Fibroblast of the aortic adventitia (primary cell): ENCODE data around the gene CYTH1. TPM values are rescaled to one million over a fixed set of nuclear protein-coding genes. Genes with fewer than 3 reads are reported as not detected.

ENCODE experiments used
- DNase-seq: peaks from one replicate; pipeline ENCODE4 v3.0.0-alpha.2; 2010; ENCODE audit warnings: low read depth
- H3K4me3 ChIP-seq: 2 replicates; pipeline ENCODE4 v1.5.1; 2011; ENCODE audit warnings: low read depth, mild to moderate bottlenecking, control low read depth, low read length, moderate library complexity
- CTCF ChIP-seq: IDR thresholded peaks from 2 replicates; pipeline ENCODE4 v1.5.1; 2011; ENCODE audit warnings: mild to moderate bottlenecking, low read length, control low read depth, inconsistent platforms; ENCODE audit not compliant: insufficient read depth
- total RNA-seq: library from RNA; depleted of rRNA; stranded (reverse); fragments of >200 nt; gene quantifications from 2 replicates; pipeline ENCODE4 v1.2.3, GENCODE V29; 2012; ENCODE audit warnings: low replicate concordance

CYTH1 gene
- total RNA-seq, 1 donor = 13.8 TPM

DNA sequence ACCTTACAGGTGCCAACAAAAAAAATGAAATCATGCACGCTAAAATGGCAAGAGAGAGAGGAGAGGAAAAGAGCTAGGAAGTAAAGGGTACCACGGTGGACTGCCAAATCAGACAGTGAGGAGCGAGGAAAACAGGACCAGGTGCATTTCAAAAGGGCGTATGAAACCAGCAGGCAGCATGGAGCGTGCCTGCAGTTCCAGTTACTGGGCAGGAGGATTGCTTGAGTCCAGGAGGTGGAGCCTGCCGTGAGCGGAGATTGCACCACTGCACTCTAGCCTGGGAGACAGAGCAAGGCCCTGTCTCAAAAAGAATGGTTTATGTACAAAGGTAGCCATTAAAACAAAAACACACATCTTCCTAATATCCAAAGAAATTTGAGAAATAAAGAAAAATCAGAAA is 42.2 kb upstream of the CYTH1 start:
- no peak for DNase-seq
- H3K4me3 ChIP-seq = no peak overlapping the region
- TF ChIP-seq CTCF = no peak

- TF ChIP-seq CTCF = no peak
- H3K4me3 ChIP-seq = no peak overlapping the region
- DNase-seq = no peak
Measured at GRCh38 chr17:78823282-78824046, 41.4 kb upstream of the CYTH1 start.

DNA sequence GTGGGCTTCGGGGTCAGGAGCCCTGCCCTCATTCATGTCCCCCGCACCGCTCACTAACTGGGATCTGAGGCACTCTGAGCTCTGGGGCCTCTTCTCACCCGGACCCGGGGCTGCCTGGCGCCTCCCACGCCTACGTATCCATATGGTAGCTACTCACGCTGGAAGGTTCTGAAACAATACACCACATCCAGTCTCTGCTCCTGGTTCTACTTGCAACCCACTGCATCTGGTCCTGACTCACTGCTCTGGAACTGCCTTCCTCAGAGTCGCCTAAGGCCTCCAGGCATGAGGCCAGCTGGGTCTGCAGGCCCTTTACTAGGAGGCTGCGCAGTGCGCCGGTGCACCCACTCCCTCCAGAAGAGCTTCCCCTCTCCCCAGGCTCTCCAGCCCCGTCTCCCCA is 40.5 kb upstream of the CYTH1 start:
- DNase-seq = peak; percentile 57
- TF ChIP-seq CTCF = no peak
- no peak overlapping the region for H3K4me3 ChIP-seq

DNA sequence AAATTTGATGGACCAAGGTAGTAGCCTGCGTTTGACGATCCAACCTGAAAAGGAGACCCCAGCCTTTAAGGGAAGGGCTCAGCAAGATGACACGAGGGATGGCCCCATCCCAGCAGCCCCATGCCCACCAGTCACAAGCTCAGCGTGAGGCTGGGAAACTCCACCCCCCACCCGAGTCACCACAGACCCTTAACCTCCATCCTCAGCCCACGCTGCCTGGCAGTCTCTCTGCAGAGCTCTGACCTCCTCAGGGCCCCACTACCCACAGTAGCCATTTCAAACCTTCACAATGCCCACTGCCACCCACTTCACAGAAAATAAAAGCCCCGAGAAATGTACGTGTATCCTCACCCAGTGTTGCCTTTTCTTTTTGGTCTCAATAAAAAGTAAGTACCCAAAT is 39.9 kb upstream of the CYTH1 start:
- TF ChIP-seq CTCF = no peak
- DNase-seq = no peak
- H3K4me3 ChIP-seq = no peak overlapping the region

DNA sequence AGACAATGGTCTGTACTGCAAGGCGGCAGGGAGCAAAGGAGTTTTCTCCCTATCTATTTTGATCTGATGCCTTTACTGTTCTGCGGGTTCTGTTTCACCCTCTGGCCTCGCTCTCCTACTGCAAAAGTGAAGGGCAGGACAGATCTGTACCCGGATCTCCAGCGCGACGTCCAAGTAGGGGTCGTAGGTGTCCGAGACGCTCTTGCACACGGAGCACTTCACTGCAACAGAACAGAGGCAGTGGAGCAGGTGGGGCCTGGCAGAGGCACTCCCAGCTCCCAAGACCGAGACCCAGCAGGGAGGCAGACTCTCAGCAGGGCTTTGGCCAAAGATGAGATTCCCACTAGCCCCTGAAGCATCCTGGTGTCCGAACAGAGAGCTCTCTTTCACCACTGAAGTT is 38.8 kb upstream of the CYTH1 start:
- no peak for TF ChIP-seq CTCF
- no peak for DNase-seq
- H3K4me3 ChIP-seq = no peak overlapping the region

DNA sequence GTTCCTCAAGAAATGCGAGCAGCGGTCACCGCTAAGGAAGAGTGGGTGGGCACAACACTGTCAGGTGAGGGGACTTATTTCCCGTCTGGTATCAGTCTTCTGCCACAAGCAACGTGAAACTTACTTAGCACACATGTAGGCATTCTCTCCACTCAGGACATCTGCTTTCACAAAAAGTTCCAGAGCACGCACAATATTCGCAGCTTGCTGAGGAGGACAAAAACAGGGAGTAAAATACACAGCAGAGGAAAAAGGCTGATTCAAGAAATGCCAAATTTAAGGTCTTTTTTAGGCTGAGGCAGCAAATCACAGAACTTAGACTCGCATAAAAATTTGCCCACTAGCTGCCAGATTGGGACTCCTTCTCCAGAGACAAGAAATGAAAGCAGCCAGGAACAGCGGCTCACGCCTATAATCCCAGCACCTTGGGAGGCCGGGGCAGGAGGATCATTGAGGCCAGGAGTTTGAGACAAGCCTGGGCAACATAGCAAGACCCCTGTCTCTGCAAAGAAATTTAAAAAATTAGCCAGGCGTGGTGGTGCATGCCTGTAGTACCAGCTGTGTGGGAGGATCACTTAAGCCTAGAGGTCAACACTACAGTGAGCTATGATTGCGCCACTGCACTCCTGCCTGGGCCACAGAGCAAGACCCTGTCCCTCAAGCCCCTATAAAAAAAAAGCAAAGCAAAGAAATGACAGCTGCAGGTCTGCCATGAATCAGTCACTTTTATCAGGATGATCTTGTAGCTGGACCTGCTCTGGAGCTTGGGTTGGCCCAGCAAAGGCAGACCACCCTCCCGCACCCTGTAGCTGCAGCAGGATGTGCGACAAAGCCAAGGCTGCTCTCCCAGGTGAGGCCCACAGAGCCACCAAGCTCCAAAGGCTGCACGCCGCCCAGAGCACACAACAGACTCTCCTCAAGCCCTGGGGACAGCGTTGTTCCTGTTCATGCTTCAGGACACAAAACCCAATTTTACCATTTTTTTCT is 38.0 kb upstream of the CYTH1 start:
- no peak for DNase-seq
- TF ChIP-seq CTCF = no peak
- no peak overlapping the region for H3K4me3 ChIP-seq
